ENCODE measurements around the gene PCDHB7. TPM values are rescaled to one million over a fixed set of nuclear protein-coding genes. Genes with fewer than 3 reads are reported as not detected.
"Not testable (repeated sequence)": the region's sequence is repeated elsewhere in the genome, so short reads cannot be mapped to it uniquely, and the experiment has no call there.

The PCDHB7 gene
- total RNA-seq, 1 donor from 2014 or later = 1.9 TPM

- no peak for TF ChIP-seq CTCF (IDR thresholded peaks at IDR 0.05)
- DNase-seq (no peak), ATAC-seq (no peak)
- intact Hi-C loops (cut with DNase I) = no loop called here
- Histone ChIP-seq H3K27ac (no peak within 1 kb of the TSS), H3K4me3 (no peak within 1 kb of the TSS), H3K36me3 (no peaks in the 10 kb centered on the region), H3K4me1 (no peaks in the 10 kb centered on the region), H3K9me3 (peaks cover 57% of the 10 kb centered on the region), H3K27me3 (ENCODE audit: low read depth) (no peaks in the 10 kb centered on the region)
Measured at GRCh38 chr5:141199359-141200235, 27.2 kb downstream of the PCDHB7 start, which contains the start of gene PCDHB11. Gene PCDHB11 (plus strand): TSS chr5:141199627. CDS start chr5:141199775, 148 bp downstream.

GRCh38 chr5:141201126-141201525 is 28.7 kb downstream of the PCDHB7 start:
- H3K27ac ChIP-seq, ATAC-seq: not testable (repeated sequence)

GRCh38 chr5:141201646-141202045 is 29.2 kb downstream of the PCDHB7 start:
- H3K36me3 ChIP-seq; H3K4me3 ChIP-seq; H3K27ac ChIP-seq; DNase-seq; H3K4me1 ChIP-seq; H3K27me3 ChIP-seq (ENCODE audit: low read depth); intact Hi-C loops (cut with DNase I); ATAC-seq: not testable (repeated sequence)
- peaks cover 52% of the 10 kb centered on the region for H3K9me3 ChIP-seq

More at GRCh38 chr5:141201126-141201525, 28.7 kb downstream of the PCDHB7 start:
- H3K4me1 ChIP-seq; intact Hi-C loops (cut with DNase I); H3K27me3 ChIP-seq (ENCODE audit: low read depth); H3K36me3 ChIP-seq; DNase-seq; H3K4me3 ChIP-seq: not testable (repeated sequence)
- H3K9me3 ChIP-seq = peaks cover 57% of the 10 kb centered on the region

DNA sequence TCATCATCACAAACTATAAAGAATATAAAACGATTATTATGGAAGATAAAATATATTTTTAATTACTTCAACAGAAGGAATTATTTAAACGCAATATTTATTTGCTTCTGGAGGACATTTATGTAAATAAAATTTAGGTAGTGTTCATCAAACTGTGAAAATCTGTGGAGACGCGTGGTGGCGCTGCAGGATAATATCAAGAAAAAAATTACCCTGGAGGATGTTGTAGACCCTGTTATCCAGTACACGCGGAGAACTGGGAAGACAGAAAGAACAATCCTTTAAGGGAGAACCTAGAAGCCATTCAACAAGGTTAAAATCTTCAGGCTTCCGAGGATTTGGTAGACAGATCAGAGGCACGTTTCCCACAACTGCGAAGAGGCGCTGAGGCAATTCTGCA is 36.0 kb downstream of the PCDHB7 start, which contains the start of gene PCDHB12:
TSS of gene PCDHB12 (plus strand) at position 242 of the 400 bp plus-strand sequence. CDS start 189 bp downstream, outside the sequence.
- peak; percentile 17 for TF ChIP-seq CTCF (IDR thresholded peaks at IDR 0.05)
- H3K9me3 ChIP-seq = peaks cover 23% of the 10 kb centered on the region

GRCh38 chr5:141210281-141210680 is 37.8 kb downstream of the PCDHB7 start:
- ATAC-seq; H3K27me3 ChIP-seq (ENCODE audit: low read depth); H3K36me3 ChIP-seq; H3K27ac ChIP-seq; DNase-seq; H3K4me1 ChIP-seq; intact Hi-C loops (cut with DNase I); H3K4me3 ChIP-seq: not testable (repeated sequence)
- H3K9me3 ChIP-seq = peaks cover 19% of the 10 kb centered on the region

More for the DNA sequence above, 36.0 kb downstream of the PCDHB7 start, which contains the start of gene PCDHB12:
- H3K27ac ChIP-seq = no peak within 1 kb of the TSS
- ATAC-seq (no peak), DNase-seq (no peak)
- H3K4me3 ChIP-seq = peak within 1 kb of the TSS; percentile 11
- intact Hi-C loops (cut with DNase I) = no loop called here
- H3K27me3 ChIP-seq (ENCODE audit: low read depth) = peaks cover 4% of the 10 kb centered on the region
- no peaks in the 10 kb centered on the region for H3K4me1 ChIP-seq
- H3K36me3 ChIP-seq = no peaks in the 10 kb centered on the region

- intact Hi-C loops (cut with DNase I); H3K4me3 ChIP-seq; H3K27ac ChIP-seq; DNase-seq; ATAC-seq; H3K36me3 ChIP-seq; H3K27me3 ChIP-seq (ENCODE audit: low read depth); H3K4me1 ChIP-seq: not testable (repeated sequence)
- peaks cover 22% of the 10 kb centered on the region for H3K9me3 ChIP-seq
Measured at GRCh38 chr5:141210849-141211248, 38.4 kb downstream of the PCDHB7 start.

GRCh38 chr5:141213656-141214339 is 41.4 kb downstream of the PCDHB7 start, which contains the start of gene PCDHB13:
Gene PCDHB13 (plus strand): TSS chr5:141213919. CDS start chr5:141214124, 205 bp downstream.
- H3K4me1 ChIP-seq; intact Hi-C loops (cut with DNase I); H3K36me3 ChIP-seq; H3K27me3 ChIP-seq (ENCODE audit: low read depth); H3K4me3 ChIP-seq; H3K27ac ChIP-seq; DNase-seq: not testable (repeated sequence)
- peak; percentile 35 for TF ChIP-seq CTCF (IDR thresholded peaks at IDR 0.05)
- peak; percentile 42 to 46 for ATAC-seq
- peaks cover 33% of the 10 kb centered on the region for H3K9me3 ChIP-seq

DNA sequence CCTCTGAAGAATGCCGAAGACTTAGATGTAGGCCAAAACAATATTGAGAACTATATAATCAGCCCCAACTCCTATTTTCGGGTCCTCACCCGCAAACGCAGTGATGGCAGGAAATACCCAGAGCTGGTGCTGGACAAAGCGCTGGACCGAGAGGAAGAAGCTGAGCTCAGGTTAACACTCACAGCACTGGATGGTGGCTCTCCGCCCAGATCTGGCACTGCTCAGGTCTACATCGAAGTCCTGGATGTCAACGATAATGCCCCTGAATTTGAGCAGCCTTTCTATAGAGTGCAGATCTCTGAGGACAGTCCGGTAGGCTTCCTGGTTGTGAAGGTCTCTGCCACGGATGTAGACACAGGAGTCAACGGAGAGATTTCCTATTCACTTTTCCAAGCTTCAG is 42.1 kb downstream of the PCDHB7 start:
- DNase-seq; intact Hi-C loops (cut with DNase I); H3K27me3 ChIP-seq (ENCODE audit: low read depth); H3K36me3 ChIP-seq; H3K27ac ChIP-seq; ATAC-seq; H3K4me3 ChIP-seq; H3K4me1 ChIP-seq: not testable (repeated sequence)
- H3K9me3 ChIP-seq = peaks cover 32% of the 10 kb centered on the region

DNA sequence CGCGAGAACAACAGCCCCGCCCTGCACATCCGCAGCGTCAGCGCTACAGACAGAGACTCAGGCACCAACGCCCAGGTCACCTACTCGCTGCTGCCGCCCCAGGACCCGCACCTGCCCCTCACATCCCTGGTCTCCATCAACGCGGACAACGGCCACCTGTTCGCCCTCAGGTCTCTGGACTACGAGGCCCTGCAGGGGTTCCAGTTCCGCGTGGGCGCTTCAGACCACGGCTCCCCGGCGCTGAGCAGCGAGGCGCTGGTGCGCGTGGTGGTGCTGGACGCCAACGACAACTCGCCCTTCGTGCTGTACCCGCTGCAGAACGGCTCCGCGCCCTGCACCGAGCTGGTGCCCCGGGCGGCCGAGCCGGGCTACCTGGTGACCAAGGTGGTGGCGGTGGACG is 43.1 kb downstream of the PCDHB7 start:
- H3K9me3 ChIP-seq = peaks cover 35% of the 10 kb centered on the region

DNA sequence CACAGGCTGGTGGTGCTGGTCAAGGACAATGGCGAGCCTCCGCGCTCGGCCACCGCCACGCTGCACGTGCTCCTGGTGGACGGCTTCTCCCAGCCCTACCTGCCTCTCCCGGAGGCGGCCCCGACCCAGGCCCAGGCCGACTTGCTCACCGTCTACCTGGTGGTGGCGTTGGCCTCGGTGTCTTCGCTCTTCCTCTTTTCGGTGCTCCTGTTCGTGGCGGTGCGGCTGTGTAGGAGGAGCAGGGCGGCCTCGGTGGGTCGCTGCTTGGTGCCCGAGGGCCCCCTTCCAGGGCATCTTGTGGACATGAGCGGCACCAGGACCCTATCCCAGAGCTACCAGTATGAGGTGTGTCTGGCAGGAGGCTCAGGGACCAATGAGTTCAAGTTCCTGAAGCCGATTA is 43.6 kb downstream of the PCDHB7 start:
- ATAC-seq; intact Hi-C loops (cut with DNase I); H3K36me3 ChIP-seq; H3K27me3 ChIP-seq (ENCODE audit: low read depth); H3K27ac ChIP-seq; H3K4me1 ChIP-seq; H3K4me3 ChIP-seq; DNase-seq: not testable (repeated sequence)
- H3K9me3 ChIP-seq = peaks cover 40% of the 10 kb centered on the region

More for the DNA sequence above, 43.1 kb downstream of the PCDHB7 start:
- intact Hi-C loops (cut with DNase I); H3K4me1 ChIP-seq; DNase-seq; H3K27ac ChIP-seq; H3K27me3 ChIP-seq (ENCODE audit: low read depth); H3K4me3 ChIP-seq; H3K36me3 ChIP-seq; ATAC-seq: not testable (repeated sequence)

All from lower lobe of right lung (tissue), 2 donors.